PC-3 (cell line): ENCODE measurements around the gene PAPOLA. TPM values are rescaled to one million over a fixed set of nuclear protein-coding genes. Genes with fewer than 3 reads are reported as not detected.

ENCODE experiments used
- ATAC-seq: fragments of 200-7000 bp; cut with Tn5 transposase; 2 replicates; pipeline ENCODE4 v1.9.1; 2020; ENCODE audit warnings: mild to moderate bottlenecking, moderate library complexity
- BruUV-seq: library from RNA; stranded (reverse); fragments of 400-500 nt; replicated peaks from 2 replicates; lab custom pipeline; 2021; lab: Mats Ljungman, UMichigan
- CTCF ChIA-PET: fragments of 300-600 bp; sonication (Branson Sonifier 250); formaldehyde crosslinking; loops from one replicate; lab custom pipeline; 2022; ENCODE audit warnings: antibody characterized with exemption; lab: Charles Lee
- POLR2A ChIA-PET: fragments of 300-600 bp; sonication (Branson Sonifier 250); formaldehyde crosslinking; loops from one replicate; lab custom pipeline; 2022; ENCODE audit warnings: antibody characterized with exemption; ENCODE audit not compliant: unreplicated experiment; lab: Charles Lee
- DNase-seq: peaks from one replicate; pipeline ENCODE4 v3.0.0-alpha.2; 2015
- H2AFZ ChIP-seq: fragments of 300-600 bp; sonication (generic); 2 replicates; pipeline ENCODE4 v1.6.0; 2016; ENCODE audit warnings: antibody characterized with exemption, low read length
- H3F3A ChIP-seq: fragments of 300-600 bp; sonication (generic); one replicate; pipeline ENCODE4 v1.6.0; 2017; ENCODE audit warnings: antibody characterized with exemption, low read length, control low read depth, mild to moderate bottlenecking; ENCODE audit not compliant: unreplicated experiment
- H3K27ac ChIP-seq: fragments of 300-600 bp; sonication (generic); 2 replicates; pipeline ENCODE4 v1.5.1; 2016; ENCODE audit warnings: mild to moderate bottlenecking, low read length
- H3K27me3 ChIP-seq: fragments of 300-600 bp; sonication (generic); 2 replicates; pipeline ENCODE4 v1.6.1; 2016; ENCODE audit warnings: low read length, mixed read lengths
- H3K36me3 ChIP-seq: fragments of 300-600 bp; sonication (generic); 2 replicates; pipeline ENCODE4 v1.6.1; 2016; ENCODE audit warnings: low read depth, mixed run types, low read length, mixed read lengths
- H3K4me1 ChIP-seq: fragments of 300-600 bp; sonication (generic); 2 replicates; pipeline ENCODE4 v1.5.1; 2016; ENCODE audit warnings: low read length; ENCODE audit not compliant: insufficient read depth
- H3K4me2 ChIP-seq: fragments of 300-600 bp; sonication (generic); 2 replicates; pipeline ENCODE4 v1.6.0; 2016; ENCODE audit warnings: low read length
- H3K4me3 ChIP-seq: fragments of 300-600 bp; sonication (generic); 2 replicates; pipeline ENCODE4 v1.5.1; 2016; ENCODE audit warnings: mild to moderate bottlenecking, low read length, mixed read lengths
- H3K79me2 ChIP-seq: fragments of 300-600 bp; sonication (generic); 2 replicates; pipeline ENCODE4 v1.6.1; 2017; ENCODE audit warnings: low read length, mixed read lengths
- H3K9ac ChIP-seq: fragments of 300-600 bp; sonication (generic); 2 replicates; pipeline ENCODE4 v1.6.0; 2016; ENCODE audit warnings: mild to moderate bottlenecking, low read length
- H3K9me2 ChIP-seq: fragments of 300-600 bp; sonication (generic); replicated peaks from 2 replicates; pipeline ENCODE4 v1.6.1; 2016; ENCODE audit warnings: mixed run types, low read length, mixed read lengths
- H3K9me3 ChIP-seq: fragments of 300-600 bp; sonication (generic); 2 replicates; pipeline ENCODE4 v1.6.1; 2016; ENCODE audit warnings: low read length, mixed read lengths
- H4K20me1 ChIP-seq: fragments of 300-600 bp; sonication (generic); 2 replicates; pipeline ENCODE4 v1.6.1; 2016; ENCODE audit warnings: low read length, mixed read lengths
- EZH2 ChIP-seq: fragments of 300-600 bp; sonication (generic); IDR thresholded peaks from one replicate; pipeline ENCODE4 v1.6.1; 2017; ENCODE audit warnings: antibody characterized with exemption, mild to moderate bottlenecking, low read length; ENCODE audit not compliant: unreplicated experiment
- EZH2phosphoT487 ChIP-seq: fragments of 300-600 bp; sonication (generic); IDR thresholded peaks from 2 replicates; pipeline ENCODE4 v1.6.1; 2018; ENCODE audit warnings: mild to moderate bottlenecking, antibody characterized with exemption, low read length, borderline replicate concordance
- intact Hi-C: fragments of 100-400 bp; cut with micrococcal nuclease; formaldehyde crosslinking; loops from 2 replicates; pipeline ENCODE4 v1.9.0; 2023
- total RNA-seq: library from RNA; depleted of rRNA; stranded (reverse); fragments of >200 nt; gene quantifications from 2 replicates; pipeline ENCODE4 v1.2.3, GENCODE V29; 2014
- TF ChIP-seq, protein P1 (sequence below): fragments of 300-600 bp; sonication (generic); conservative IDR thresholded peaks from 2 replicates; pipeline ENCODE4 v1.5.1; 2017; ENCODE audit warnings: antibody characterized with exemption, low read depth, mild to moderate bottlenecking, low read length

Gene PAPOLA
- total RNA-seq, 1 experiment from 2014 or later = 111 TPM

DNA sequence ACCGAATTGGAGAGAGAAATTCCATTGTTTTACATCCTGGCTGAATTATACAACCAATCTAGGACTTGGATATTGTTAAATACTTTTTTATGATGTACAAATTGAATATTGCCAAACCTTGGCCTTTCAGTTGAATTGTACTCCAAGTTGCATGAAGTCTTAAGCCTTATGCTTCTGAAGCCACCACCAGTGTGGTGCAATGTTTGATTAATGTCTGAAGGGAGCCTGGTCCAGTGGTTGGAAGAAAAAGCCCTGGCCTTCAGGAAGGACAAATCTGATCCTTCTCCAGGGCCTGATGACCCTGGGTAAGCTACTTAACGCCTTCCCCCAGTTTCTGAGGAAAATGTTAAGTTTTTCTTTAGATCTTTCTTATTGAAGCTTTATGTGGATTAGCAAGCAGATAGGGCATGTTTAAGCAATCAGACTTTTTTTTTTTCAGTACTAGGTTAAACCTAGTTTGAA lies 72.0 kb downstream of the PAPOLA start:
- Histone ChIP-seq H3K79me2 (no peaks in the 10 kb centered on the region), H3K9me2 (no peaks in the 10 kb centered on the region), H3K4me2 (no peak overlapping the region), H2AFZ (no peak overlapping the region), H3K4me1 (peaks cover 7% of the 10 kb centered on the region; the same call in 1 of the 2 replicates), H3K4me3 (no peak overlapping the region), H4K20me1 (no peaks in the 10 kb centered on the region), H3K27ac (peak overlapping the region; percentile 27; the same call in 1 of the 2 replicates), H3K36me3 (0 out of 2 replicates have a peak, but pooled peaks cover 3% of the 10 kb centered on the region), H3K9ac (no peak overlapping the region), H3K9me3 (no peaks in the 10 kb centered on the region), H3K27me3 (no peaks in the 10 kb centered on the region), H3F3A (no peaks in the 10 kb centered on the region)
- no TSS peak for BruUV-seq
- TF ChIP-seq EZH2 (no peak), EZH2phosphoT487 (no peak)
- TF ChIP-seq, protein P1, sequence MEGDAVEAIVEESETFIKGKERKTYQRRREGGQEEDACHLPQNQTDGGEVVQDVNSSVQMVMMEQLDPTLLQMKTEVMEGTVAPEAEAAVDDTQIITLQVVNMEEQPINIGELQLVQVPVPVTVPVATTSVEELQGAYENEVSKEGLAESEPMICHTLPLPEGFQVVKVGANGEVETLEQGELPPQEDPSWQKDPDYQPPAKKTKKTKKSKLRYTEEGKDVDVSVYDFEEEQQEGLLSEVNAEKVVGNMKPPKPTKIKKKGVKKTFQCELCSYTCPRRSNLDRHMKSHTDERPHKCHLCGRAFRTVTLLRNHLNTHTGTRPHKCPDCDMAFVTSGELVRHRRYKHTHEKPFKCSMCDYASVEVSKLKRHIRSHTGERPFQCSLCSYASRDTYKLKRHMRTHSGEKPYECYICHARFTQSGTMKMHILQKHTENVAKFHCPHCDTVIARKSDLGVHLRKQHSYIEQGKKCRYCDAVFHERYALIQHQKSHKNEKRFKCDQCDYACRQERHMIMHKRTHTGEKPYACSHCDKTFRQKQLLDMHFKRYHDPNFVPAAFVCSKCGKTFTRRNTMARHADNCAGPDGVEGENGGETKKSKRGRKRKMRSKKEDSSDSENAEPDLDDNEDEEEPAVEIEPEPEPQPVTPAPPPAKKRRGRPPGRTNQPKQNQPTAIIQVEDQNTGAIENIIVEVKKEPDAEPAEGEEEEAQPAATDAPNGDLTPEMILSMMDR = no peak
- DNase-seq = no peak
- ChIA-PET CTCF (no interaction called here), POLR2A (no interaction called here)
- ATAC-seq = no peak
- intact Hi-C loops = no loop called here

DNA sequence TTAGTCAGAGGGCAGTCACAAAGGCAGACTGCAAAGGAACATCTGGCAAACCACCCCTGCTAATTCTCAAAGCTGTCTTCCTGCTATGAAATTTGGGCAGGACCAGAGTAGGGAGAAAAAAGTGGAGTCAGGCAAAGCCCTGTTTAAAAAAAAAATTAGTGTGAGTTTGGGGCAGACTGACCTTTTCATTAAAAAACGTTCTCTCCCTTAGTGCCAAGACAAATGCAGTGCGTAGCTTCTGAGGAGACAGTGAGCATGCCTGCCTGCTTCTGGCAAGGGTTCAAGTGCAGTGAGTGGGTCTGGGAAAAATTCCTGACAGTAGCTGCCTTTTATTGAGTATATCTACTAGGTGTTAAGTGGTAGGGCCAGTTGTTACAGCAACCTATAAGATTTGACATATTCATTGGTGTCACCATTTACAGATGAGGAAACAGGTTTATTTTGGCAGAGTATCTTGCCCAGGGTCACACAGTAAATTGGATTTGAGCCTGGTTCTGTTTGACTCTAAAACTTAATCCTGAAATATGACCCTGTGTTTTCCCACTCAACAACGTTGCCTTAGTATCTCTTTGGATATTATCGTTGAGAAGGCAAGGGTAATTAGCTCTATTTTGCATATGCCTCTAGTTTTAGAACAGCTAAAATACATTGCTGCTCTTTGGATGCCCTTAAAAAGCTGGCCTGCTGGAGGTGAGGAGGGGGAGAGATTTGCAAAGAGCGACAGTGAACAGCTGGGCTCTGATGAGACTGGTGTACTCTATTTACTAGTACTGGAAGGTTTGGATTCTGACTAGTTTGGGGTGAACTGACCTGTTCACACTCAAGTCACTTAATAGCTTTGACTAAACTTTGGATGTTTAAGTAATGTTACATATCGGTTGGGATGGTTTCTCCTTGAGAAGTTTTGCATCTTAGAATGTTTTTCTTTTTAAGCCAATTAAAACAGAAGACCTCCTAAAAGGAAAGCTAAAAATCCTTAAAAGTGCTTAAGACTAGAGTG lies 72.8 kb downstream of the PAPOLA start:
- H3K36me3 ChIP-seq = 0 out of 2 replicates have a peak, but pooled peaks cover 3% of the 10 kb centered on the region
- no peaks in the 10 kb centered on the region for H3K79me2 ChIP-seq
- no peak overlapping the region for H3K9ac ChIP-seq
- TF ChIP-seq, protein P1 = no peak
- TF ChIP-seq EZH2phosphoT487 (no peak), EZH2 (no peak)
- BruUV-seq = no TSS peak
- no peaks in the 10 kb centered on the region for H4K20me1 ChIP-seq
- H3K27me3 ChIP-seq = no peaks in the 10 kb centered on the region
- no peaks in the 10 kb centered on the region for H3F3A ChIP-seq
- peaks cover 7% of the 10 kb centered on the region; the same call in 1 of the 2 replicates for H3K4me1 ChIP-seq
- no peak overlapping the region for H3K4me2 ChIP-seq
- H3K4me3 ChIP-seq = no peak overlapping the region
- CTCF ChIA-PET = no interaction called here
- no peak overlapping the region for H2AFZ ChIP-seq
- intact Hi-C loops = no loop called here
- no peaks in the 10 kb centered on the region for H3K9me3 ChIP-seq
- DNase-seq (peak; percentile 42), ATAC-seq (no peak; the same call in 1 of the 2 replicates)
- H3K9me2 ChIP-seq = no peaks in the 10 kb centered on the region
- peak overlapping the region; percentile 27; the same call in 1 of the 2 replicates for H3K27ac ChIP-seq
- POLR2A ChIA-PET = no interaction called here
